ENCODE data around the gene ADPRHL1. TPM values are rescaled to one million over a fixed set of nuclear protein-coding genes. Genes with fewer than 3 reads are reported as not detected.

ADPRHL1 gene
- polyA plus RNA-seq, 1 donor (not counting 4 experiments of a cell fraction or from before 2014, with no cell fraction given): 1.2 TPM

GRCh38 chr13:113443991-113444390 is 9.3 kb downstream of the ADPRHL1 start:
- no peak overlapping the region for H3K9ac ChIP-seq (ENCODE audit: control insufficient read depth, extremely low read depth, insufficient read depth, low read length)
- no peak overlapping the region for H2AFZ ChIP-seq (ENCODE audit: control insufficient read depth, low read length)
- no peak overlapping the region for H3K27ac ChIP-seq (ENCODE audit: control insufficient read depth, insufficient read depth, low read length)
- no peaks in the 10 kb centered on the region for H3K79me2 ChIP-seq (ENCODE audit: control insufficient read depth, insufficient read depth, low read length)
- dilution Hi-C loops (cut with MboI; ENCODE audit: extremely low pct_ligation_motif_present, low sequenced_read_pairs): no loop called here
- H3K4me1 ChIP-seq (ENCODE audit: control insufficient read depth, extremely low read depth, insufficient read depth, low read length): peaks cover 3% of the 10 kb centered on the region
- H3K9me3 ChIP-seq (ENCODE audit: control insufficient read depth, low read depth, low read length): no peaks in the 10 kb centered on the region
- no peaks in the 10 kb centered on the region for H3K36me3 ChIP-seq (ENCODE audit: control insufficient read depth in 2 of 2, extremely low read depth in 1 of 2, insufficient read depth in 2 of 2, low read length in 2 of 2)
- TF ChIP-seq CTCF (optimal IDR thresholded peaks at IDR 0.05 in 1 of 3, IDR thresholded peaks at IDR 0.05 in 1 of 3, conservative IDR thresholded peaks at IDR 0.05 in 1 of 3; ENCODE audit: extremely low read depth in 1 of 3, insufficient read depth in 2 of 3, low read length in 3 of 3) (no peak), EZH2 (IDR thresholded peaks at IDR 0.05; ENCODE audit: low read length) (no peak)
- no peaks in the 10 kb centered on the region for H4K20me1 ChIP-seq (ENCODE audit: control insufficient read depth, extremely low read depth, insufficient read depth, low read length)
- no peak overlapping the region for H3K4me2 ChIP-seq (ENCODE audit: control insufficient read depth, extremely low read depth, insufficient read depth, low read depth, low read length)
- H3K9me1 ChIP-seq (ENCODE audit: control insufficient read depth, extremely low read depth, insufficient read depth, low read length): no peaks in the 10 kb centered on the region
- H3K4me3 ChIP-seq (ENCODE audit: control insufficient read depth in 2 of 3, extremely low read depth in 1 of 3, insufficient read depth in 2 of 3, low read depth in 1 of 3, low read length in 3 of 3): no peak overlapping the region
- DNase-seq (ENCODE audit: low read depth, low spot score): no peak
- no peaks in the 10 kb centered on the region for H3K27me3 ChIP-seq (ENCODE audit: control insufficient read depth, extremely low read depth, insufficient read depth, low read length)
- no peak for FAIRE-seq

- Histone ChIP-seq H3K4me2 (ENCODE audit: control insufficient read depth, extremely low read depth, insufficient read depth, low read depth, low read length) (no peak overlapping the region), H3K4me1 (ENCODE audit: control insufficient read depth, extremely low read depth, insufficient read depth, low read length) (no peaks in the 10 kb centered on the region), H3K79me2 (ENCODE audit: control insufficient read depth, insufficient read depth, low read length) (no peaks in the 10 kb centered on the region), H2AFZ (ENCODE audit: control insufficient read depth, low read length) (no peak overlapping the region), H3K9me1 (ENCODE audit: control insufficient read depth, extremely low read depth, insufficient read depth, low read length) (no peaks in the 10 kb centered on the region), H3K36me3 (ENCODE audit: control insufficient read depth in 2 of 2, extremely low read depth in 1 of 2, insufficient read depth in 2 of 2, low read length in 2 of 2) (no peaks in the 10 kb centered on the region), H3K4me3 (ENCODE audit: control insufficient read depth in 2 of 3, extremely low read depth in 1 of 3, insufficient read depth in 2 of 3, low read depth in 1 of 3, low read length in 3 of 3) (no peak overlapping the region), H3K9me3 (ENCODE audit: control insufficient read depth, low read depth, low read length) (no peaks in the 10 kb centered on the region), H3K27ac (ENCODE audit: control insufficient read depth, insufficient read depth, low read length) (no peak overlapping the region), H3K9ac (ENCODE audit: control insufficient read depth, extremely low read depth, insufficient read depth, low read length) (no peak overlapping the region), H4K20me1 (ENCODE audit: control insufficient read depth, extremely low read depth, insufficient read depth, low read length) (no peaks in the 10 kb centered on the region), H3K27me3 (ENCODE audit: control insufficient read depth, extremely low read depth, insufficient read depth, low read length) (no peaks in the 10 kb centered on the region)
- FAIRE-seq: no peak
- dilution Hi-C loops (cut with MboI; ENCODE audit: extremely low pct_ligation_motif_present, low sequenced_read_pairs): no loop called here
- no peak for DNase-seq (ENCODE audit: low read depth, low spot score)
- TF ChIP-seq EZH2 (IDR thresholded peaks at IDR 0.05; ENCODE audit: low read length) (no peak), CTCF (optimal IDR thresholded peaks at IDR 0.05 in 1 of 3, IDR thresholded peaks at IDR 0.05 in 1 of 3, conservative IDR thresholded peaks at IDR 0.05 in 1 of 3; ENCODE audit: extremely low read depth in 1 of 3, insufficient read depth in 2 of 3, low read length in 3 of 3) (no peak)
These were observed 10.3 kb downstream of the ADPRHL1 start for GRCh38 chr13:113442985-113443362.

Measured in keratinocyte (primary cell).